HepG2 (cell line): Measurements from ENCODE around the gene CRISPLD2. TPM values are rescaled to one million over a fixed set of nuclear protein-coding genes. Genes with fewer than 3 reads are reported as not detected.

Experiments used
- ATAC-seq: fragments of 200-7000 bp; cut with Tn5 transposase; 3 replicates; pipeline ENCODE4 v1.9.1; 2020; ENCODE audit warnings: mild to moderate bottlenecking, moderate library complexity
- BruUV-seq: library from RNA; stranded (reverse); fragments of 400-500 nt; replicated peaks from 2 replicates; lab custom pipeline; 2021; lab: Mats Ljungman, UMichigan
- CTCF ChIA-PET: fragments of 300-600 bp; formaldehyde crosslinking; extraction: SDS; loops from one replicate; lab custom pipeline; 2021; ENCODE audit warnings: low total read pairs, inconsistent platforms, low intra/inter-chr PET ratio; lab: Yijun Ruan, JAX
- POLR2A ChIA-PET: fragments of 350-600 bp; sonication (Branson Sonifier 250); formaldehyde crosslinking; loops from one replicate; lab custom pipeline; 2020; ENCODE audit warnings: antibody characterized with exemption, inconsistent platforms; lab: Yijun Ruan, JAX
- DNase-seq: peaks from one replicate; pipeline ENCODE4 v3.0.0-alpha.2; 2015; ENCODE audit warnings: low spot score
- FAIRE-seq: peaks from 3 replicates; lab custom pipeline; 2011; peaks lifted over from hg19 to GRCh38; lab: Jason Lieb, UNC
- H2AFZ ChIP-seq: one replicate; pipeline ENCODE4 v1.6.1; 2011; ENCODE audit warnings: low read length, inconsistent platforms
- H3K27ac ChIP-seq: fragments of 300-600 bp; 3 replicates; pipeline ENCODE4 v1.8.0; 2011; ENCODE audit warnings: mixed run types, mild to moderate bottlenecking, mixed read lengths, low read length, inconsistent platforms; ENCODE audit not compliant: insufficient read depth; ENCODE audit errors: extremely low read length
- H3K27me3 ChIP-seq, 2 experiments: fragments of 200-600 bp in 1 of 2; 2 replicates in 1 of 2; 3 replicates in 1 of 2; pipeline versions ENCODE4 v1.6.0 to v1.8.0; 2011; ENCODE audit warnings: low read length in 2 of 2, mild to moderate bottlenecking in 2 of 2, moderate library complexity in 2 of 2, inconsistent platforms in 1 of 2; ENCODE audit not compliant: insufficient read depth in 2 of 2, control insufficient read depth in 1 of 2
- H3K36me3 ChIP-seq, 2 experiments: fragments of 200-600 bp in 1 of 2; replicated peaks in 1 of 2; 2 replicates in 1 of 2; 3 replicates in 1 of 2; pipeline versions ENCODE4 v1.5.1 to v1.8.0; 2011; ENCODE audit warnings: low read length in 2 of 2, inconsistent platforms in 1 of 2; ENCODE audit not compliant: insufficient read depth in 2 of 2, control insufficient read depth in 1 of 2
- H3K4me1 ChIP-seq: 2 replicates; pipeline ENCODE4 v1.5.1; 2012; ENCODE audit warnings: low read length, inconsistent platforms; ENCODE audit not compliant: insufficient read depth
- H3K4me2 ChIP-seq: 2 replicates; pipeline ENCODE4 v1.6.0; 2011; ENCODE audit warnings: low read depth, low read length, inconsistent platforms
- H3K4me3 ChIP-seq, 3 experiments: fragments of 200-600 bp in 1 of 3; sonication (generic), shearing (Covaris generic) in 1 of 3; replicated peaks in 1 of 3; 2 replicates each; pipeline ENCODE4 v1.5.1; 2011 to 2016; ENCODE audit warnings: low read length in 3 of 3, inconsistent platforms in 2 of 3, low read depth in 2 of 3, mild to moderate bottlenecking in 2 of 3, control low read depth in 1 of 3, mixed read lengths in 1 of 3; ENCODE audit not compliant: insufficient read depth in 1 of 3
- H3K79me2 ChIP-seq: one replicate; pipeline ENCODE4 v1.6.1; 2011; ENCODE audit warnings: low read length, inconsistent platforms; ENCODE audit not compliant: insufficient read depth
- H3K9ac ChIP-seq: 2 replicates; pipeline ENCODE4 v1.6.0; 2011; ENCODE audit warnings: mild to moderate bottlenecking, low read depth, low read length, inconsistent platforms; ENCODE audit not compliant: insufficient read depth
- H3K9me3 ChIP-seq: 2 replicates; pipeline ENCODE4 v1.5.1; 2012; ENCODE audit warnings: mild to moderate bottlenecking, low read length
- H4K20me1 ChIP-seq: 2 replicates; pipeline ENCODE4 v1.6.0; 2011; ENCODE audit warnings: inconsistent platforms, mild to moderate bottlenecking, low read length, moderate library complexity; ENCODE audit not compliant: insufficient read depth
- FOXK2 ChIP-seq: fragments of 450-650 bp; IDR thresholded peaks from 2 replicates; pipeline ENCODE4 v1.6.1; 2016
- KLF12 ChIP-seq: sonication (generic); formaldehyde crosslinking; IDR thresholded peaks from 2 replicates; pipeline ENCODE4 v1.4.0; 2020; ENCODE audit warnings: missing genetic modification reagents, borderline replicate concordance
- MATR3 ChIP-seq: sonication (generic); formaldehyde crosslinking; IDR thresholded peaks from 2 replicates; pipeline ENCODE4 v1.4.0; 2020; ENCODE audit warnings: missing genetic modification reagents
- MED8 ChIP-seq: sonication (generic); formaldehyde crosslinking; IDR thresholded peaks from 2 replicates; pipeline ENCODE4 v1.8.1; 2023; ENCODE audit warnings: mild to moderate bottlenecking, missing genetic modification reagents; ENCODE audit not compliant: insufficient replicate concordance
- MYPOP ChIP-seq: sonication (generic); formaldehyde crosslinking; IDR thresholded peaks from 2 replicates; pipeline ENCODE4 v1.8.1; 2023; ENCODE audit warnings: mild to moderate bottlenecking, moderate library complexity, missing genetic modification reagents
- PTBP1 ChIP-seq: fragments of 200-400 bp; formaldehyde crosslinking; IDR thresholded peaks from 2 replicates; pipeline ENCODE4 v1.6.1; 2018; ENCODE audit warnings: low read length, low read depth; ENCODE audit not compliant: poor library complexity, severe bottlenecking
- RFX1 ChIP-seq: fragments of 450-650 bp; IDR thresholded peaks from 2 replicates; pipeline ENCODE4 v1.6.1; 2017
- SAFB2 ChIP-seq: sonication (generic); formaldehyde crosslinking; IDR thresholded peaks from 2 replicates; pipeline ENCODE4 v1.5.1; 2020; ENCODE audit warnings: missing genetic modification reagents, low read depth, mild to moderate bottlenecking, borderline replicate concordance
- SMAD1 ChIP-seq: sonication (generic); formaldehyde crosslinking; IDR thresholded peaks from 2 replicates; pipeline ENCODE4 v1.4.0; 2020; ENCODE audit warnings: missing genetic modification reagents, low read depth, mild to moderate bottlenecking, borderline replicate concordance
- SMARCE1 ChIP-seq: fragments of 450-650 bp; IDR thresholded peaks from 2 replicates; pipeline ENCODE4 v1.6.1; 2017; ENCODE audit warnings: borderline replicate concordance
- ZKSCAN8 ChIP-seq: IDR thresholded peaks from 2 replicates; pipeline ENCODE4 v1.6.1; 2016; ENCODE audit warnings: borderline replicate concordance, missing genetic modification reagents, missing compliant biosample characterization
- WGBS: methylation state at CpG from one replicate; pipeline ENCODE4 v1.1.6; 2017; ENCODE audit warnings: low lambda C conversion rate; 5-methylcytosine and 5-hydroxymethylcytosine counted together
- in situ Hi-C: cut with HindIII; loops from 2 replicates; pipeline ENCODE4 v1.10.0; 2017; ENCODE audit warnings: low pct_unique_long_range_greater_than_20kb; ENCODE audit not compliant: extremely low pct_ligation_motif_present
- intact Hi-C: fragments of 100-400 bp; cut with micrococcal nuclease; formaldehyde crosslinking; loops from one replicate; pipeline ENCODE4 v1.10.0; 2022; ENCODE audit not compliant: unreplicated experiment
- polyA plus RNA-seq, 8 experiments: library from polyadenylated mRNA; depleted of rRNA in 3 of 8; stranded (reverse) in 7 of 8; unstranded in 1 of 8; fragments of >200 nt; fragmentation: Illumina TruSeq in 4 of 8; extraction: Trizol in 4 of 8; gene quantifications; 2 replicates each; pipeline versions ENCODE4 v1.2.1 to v1.2.3, GENCODE V29; 2011 to 2016; ENCODE audit warnings: low read depth in 4 of 8, missing spikeins in 1 of 8, mixed read lengths in 1 of 8; ENCODE audit not compliant: insufficient read depth in 1 of 8
- total RNA-seq, 5 experiments: library from RNA; depleted of rRNA; stranded (reverse); fragments of >200 nt; fragmentation: Illumina TruSeq; extraction: Trizol; gene quantifications; 2 replicates each; pipeline ENCODE4 v1.2.3, GENCODE V29; 2016; ENCODE audit warnings: low read depth in 1 of 5
- TF ChIP-seq, protein P1 (sequence below): sonication (generic); formaldehyde crosslinking; IDR thresholded peaks from 2 replicates; pipeline ENCODE4 v1.4.0; 2020; ENCODE audit warnings: low read depth, missing genetic modification reagents
- TF ChIP-seq, protein P2 (sequence below): sonication (generic); formaldehyde crosslinking; IDR thresholded peaks from 2 replicates; pipeline ENCODE4 v1.9.0; 2021; ENCODE audit warnings: missing genetic modification reagents, borderline replicate concordance

CRISPLD2 gene
- total and polyA plus RNA-seq, 2 of the 13 experiments (the other 11 are each of a cell fraction or from before 2014, with no cell fraction given): 0.04 to 0.31 TPM

DNA sequence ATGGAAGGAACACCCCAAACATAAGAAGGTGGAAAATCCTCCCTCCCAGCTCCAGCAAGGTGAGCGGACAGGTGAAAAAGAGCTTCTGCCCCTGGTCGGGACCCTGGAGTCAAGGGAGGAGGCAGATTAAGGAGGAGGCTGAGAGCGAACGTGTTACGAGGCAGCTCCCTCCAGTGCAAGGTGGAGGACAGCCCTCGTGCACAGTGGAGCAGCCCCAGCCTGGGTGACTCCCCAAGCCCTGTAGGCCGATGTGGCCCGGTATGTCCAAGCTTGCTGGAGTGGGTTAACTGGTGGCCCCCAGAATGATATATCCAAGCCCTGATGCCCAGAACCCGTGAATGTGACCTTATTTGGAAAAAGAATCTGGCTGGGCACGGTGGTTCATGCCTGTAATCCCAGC, 15.5 kb upstream of the CRISPLD2 start:
- Histone ChIP-seq H3K36me3 (no peaks in the 10 kb centered on the region), H3K27ac (no peak overlapping the region), H3K4me2 (no peak overlapping the region), H3K27me3 (peaks cover 0 to 46% of the 10 kb centered on the region in 2 experiments; a peak in 4 of 5 replicates), H4K20me1 (no peaks in the 10 kb centered on the region), H3K9ac (no peak overlapping the region), H3K4me1 (peaks cover 7% of the 10 kb centered on the region; the same call in 1 of the 2 replicates), H2AFZ (no peak overlapping the region), H3K9me3 (no peaks in the 10 kb centered on the region), H3K79me2 (no peaks in the 10 kb centered on the region), H3K4me3 (no peak overlapping the region)
- no TSS peak for BruUV-seq
- no peak for FAIRE-seq
- WGBS: 56% methylated on average over 9 of the region's 10 CpGs
- DNase-seq: no peak
- in situ Hi-C loops: no loop called here
- TF ChIP-seq, protein P1, sequence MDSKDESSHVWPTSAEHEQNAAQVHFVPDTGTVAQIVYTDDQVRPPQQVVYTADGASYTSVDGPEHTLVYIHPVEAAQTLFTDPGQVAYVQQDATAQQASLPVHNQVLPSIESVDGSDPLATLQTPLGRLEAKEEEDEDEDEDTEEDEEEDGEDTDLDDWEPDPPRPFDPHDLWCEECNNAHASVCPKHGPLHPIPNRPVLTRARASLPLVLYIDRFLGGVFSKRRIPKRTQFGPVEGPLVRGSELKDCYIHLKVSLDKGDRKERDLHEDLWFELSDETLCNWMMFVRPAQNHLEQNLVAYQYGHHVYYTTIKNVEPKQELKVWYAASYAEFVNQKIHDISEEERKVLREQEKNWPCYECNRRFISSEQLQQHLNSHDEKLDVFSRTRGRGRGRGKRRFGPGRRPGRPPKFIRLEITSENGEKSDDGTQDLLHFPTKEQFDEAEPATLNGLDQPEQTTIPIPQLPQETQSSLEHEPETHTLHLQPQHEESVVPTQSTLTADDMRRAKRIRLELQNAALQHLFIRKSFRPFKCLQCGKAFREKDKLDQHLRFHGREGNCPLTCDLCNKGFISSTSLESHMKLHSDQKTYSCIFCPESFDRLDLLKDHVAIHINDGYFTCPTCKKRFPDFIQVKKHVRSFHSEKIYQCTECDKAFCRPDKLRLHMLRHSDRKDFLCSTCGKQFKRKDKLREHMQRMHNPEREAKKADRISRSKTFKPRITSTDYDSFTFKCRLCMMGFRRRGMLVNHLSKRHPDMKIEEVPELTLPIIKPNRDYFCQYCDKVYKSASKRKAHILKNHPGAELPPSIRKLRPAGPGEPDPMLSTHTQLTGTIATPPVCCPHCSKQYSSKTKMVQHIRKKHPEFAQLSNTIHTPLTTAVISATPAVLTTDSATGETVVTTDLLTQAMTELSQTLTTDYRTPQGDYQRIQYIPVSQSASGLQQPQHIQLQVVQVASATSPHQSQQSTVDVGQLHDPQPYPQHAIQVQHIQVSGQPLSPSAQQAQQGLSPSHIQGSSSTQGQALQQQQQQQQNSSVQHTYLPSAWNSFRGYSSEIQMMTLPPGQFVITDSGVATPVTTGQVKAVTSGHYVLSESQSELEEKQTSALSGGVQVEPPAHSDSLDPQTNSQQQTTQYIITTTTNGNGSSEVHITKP: no peak
- TF ChIP-seq SMARCE1 (no peak), MYPOP (CRISPR knock-in tag) (no peak), MATR3 (CRISPR knock-in tag) (no peak), FOXK2 (no peak), SAFB2 (no peak), MED8 (CRISPR knock-in tag) (no peak), SMAD1 (CRISPR knock-in tag) (no peak), KLF12 (no peak), RFX1 (no peak), ZKSCAN8 (no peak), PTBP1 (no peak)
- TF ChIP-seq, protein P2, sequence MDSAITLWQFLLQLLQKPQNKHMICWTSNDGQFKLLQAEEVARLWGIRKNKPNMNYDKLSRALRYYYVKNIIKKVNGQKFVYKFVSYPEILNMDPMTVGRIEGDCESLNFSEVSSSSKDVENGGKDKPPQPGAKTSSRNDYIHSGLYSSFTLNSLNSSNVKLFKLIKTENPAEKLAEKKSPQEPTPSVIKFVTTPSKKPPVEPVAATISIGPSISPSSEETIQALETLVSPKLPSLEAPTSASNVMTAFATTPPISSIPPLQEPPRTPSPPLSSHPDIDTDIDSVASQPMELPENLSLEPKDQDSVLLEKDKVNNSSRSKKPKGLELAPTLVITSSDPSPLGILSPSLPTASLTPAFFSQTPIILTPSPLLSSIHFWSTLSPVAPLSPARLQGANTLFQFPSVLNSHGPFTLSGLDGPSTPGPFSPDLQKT (CRISPR knock-in tag): no peak
- no peak for ATAC-seq
- intact Hi-C loops: no loop called here
- CTCF ChIA-PET: no interaction called here
- POLR2A ChIA-PET: no interaction called here
